ENCODE measurements around the gene SHOC1.
"Not testable (repeated sequence)": the region's sequence is repeated elsewhere in the genome, so short reads cannot be mapped to it uniquely, and the experiment has no call there.

The SHOC1 gene

GRCh38 chr9:111805262-111805661, 10.5 kb upstream of the SHOC1 start:
- DNase-seq (ENCODE audit: low read depth): no peak

- DNase-seq (ENCODE audit: low read depth): no peak
Measured at GRCh38 chr9:111804636-111805035, 9.9 kb upstream of the SHOC1 start.

GRCh38 chr9:111803924-111804323, 9.2 kb upstream of the SHOC1 start:
- no peak for DNase-seq (ENCODE audit: low read depth)

- DNase-seq (ENCODE audit: low read depth): no peak
Measured at GRCh38 chr9:111799915-111800526, 5.3 kb upstream of the SHOC1 start.

- no peak for DNase-seq (ENCODE audit: low read depth)
Measured at GRCh38 chr9:111799506-111799905, 4.8 kb upstream of the SHOC1 start.

- peak; percentile 84 for DNase-seq (ENCODE audit: low read depth)
Measured at GRCh38 chr9:111798786-111799185, 4.0 kb upstream of the SHOC1 start.

- DNase-seq (ENCODE audit: low read depth): no peak
Measured at GRCh38 chr9:111795557-111795839, 761 bp upstream of the SHOC1 start.

- not testable (repeated sequence) for DNase-seq (ENCODE audit: low read depth)
Measured at GRCh38 chr9:111791821-111792220, 2.9 kb downstream of the SHOC1 start.

- no peak for DNase-seq (ENCODE audit: low read depth)
Measured at GRCh38 chr9:111789881-111790280, 4.9 kb downstream of the SHOC1 start.

- no peak for DNase-seq (ENCODE audit: low read depth)
Measured at GRCh38 chr9:111783857-111784256, 10.9 kb downstream of the SHOC1 start.

- no peak for DNase-seq (ENCODE audit: low read depth)
Measured at GRCh38 chr9:111783424-111783823, 11.3 kb downstream of the SHOC1 start.

- no peak for DNase-seq (ENCODE audit: low read depth)
Measured at GRCh38 chr9:111766066-111766465, 28.7 kb downstream of the SHOC1 start.

GRCh38 chr9:111762556-111762955, 32.2 kb downstream of the SHOC1 start:
- DNase-seq (ENCODE audit: low read depth): peak; percentile 48

- peak; percentile 90 for DNase-seq (ENCODE audit: low read depth)
Measured at GRCh38 chr9:111759762-111760639, 34.7 kb downstream of the SHOC1 start.

GRCh38 chr9:111754800-111755199, 39.9 kb downstream of the SHOC1 start:
- no peak for DNase-seq (ENCODE audit: low read depth)

- peak; percentile 75 for DNase-seq (ENCODE audit: low read depth)
Measured at GRCh38 chr9:111752455-111752854, 42.3 kb downstream of the SHOC1 start.
